ENCODE results near the gene TNFSF18. TPM values are rescaled to one million over a fixed set of nuclear protein-coding genes. Genes with fewer than 3 reads are reported as not detected.

Gene TNFSF18
- total and polyA plus RNA-seq, 2 of the 4 experiments (the other 2 are of a cell fraction), result 0.12 to 0.18 TPM

GRCh38 chr1:173057984-173058383, 7.2 kb upstream of the TNFSF18 start:
- dilution Hi-C loops (cut with HindIII; ENCODE audit: low sequenced_read_pairs, unreplicated experiment), result no loop called here
- Histone ChIP-seq H4K20me1 (ENCODE audit: insufficient read depth, low read length) (no peaks in the 10 kb centered on the region), H4K5ac (ENCODE audit: low read depth, low read length) (no peak overlapping the region), H3K4ac (ENCODE audit: low read depth, low read length) (no peak overlapping the region), H3K9me3 (ENCODE audit: control insufficient read depth, insufficient read depth, low read length) (no peaks in the 10 kb centered on the region), H4K8ac (ENCODE audit: low read depth in 2 of 2, low read length in 2 of 2) (no peak overlapping the region), H3K27me3 (ENCODE audit: control insufficient read depth, insufficient read depth, low read length) (no peaks in the 10 kb centered on the region), H3K56ac (ENCODE audit: extremely low read depth, insufficient read depth, low read length) (no peak overlapping the region), H3K27ac (ENCODE audit: insufficient read depth, low read length) (no peak overlapping the region), H3K14ac (replicated peaks; ENCODE audit: low read depth, low read length) (no peak overlapping the region), H3K79me1 (ENCODE audit: low read depth in 1 of 2, low read length in 2 of 2) (no peaks in the 10 kb centered on the region), H3K4me1 (ENCODE audit: control insufficient read depth, insufficient read depth, low read length) (peaks cover 3% of the 10 kb centered on the region; the same call in 1 of the 2 replicates), H4K91ac (ENCODE audit: insufficient read depth, low read depth, low read length) (peak overlapping the region; percentile 44; the same call in 1 of the 2 replicates), H3K4me2 (ENCODE audit: low read depth, low read length) (no peak overlapping the region), H2BK15ac (ENCODE audit: low read depth, low read length) (no peak overlapping the region; the same call in 2 of the 3 replicates), H3K4me3 (ENCODE audit: insufficient read depth, low read depth, low read length) (no peak overlapping the region), H2AK9ac (replicated peaks; ENCODE audit: low read depth, low read length, poor library complexity) (no peak overlapping the region), H2BK20ac (ENCODE audit: low read depth, low read length) (peak overlapping the region; percentile 50), H3K9me1 (ENCODE audit: insufficient read depth, low read length) (no peaks in the 10 kb centered on the region), H3K23ac (ENCODE audit: low read depth, low read length) (no peak overlapping the region), H2BK5ac (ENCODE audit: low read depth, low read length, poor library complexity, severe bottlenecking) (no peak overlapping the region), H2BK120ac (ENCODE audit: low read depth, low read length) (0 out of 2 replicates have a peak overlapping the region, but pooled peaks have one; percentile 9), H2AFZ (replicated peaks; ENCODE audit: low read length, poor library complexity) (no peak overlapping the region), H3K36me3 (ENCODE audit: control insufficient read depth, insufficient read depth, low read length) (no peaks in the 10 kb centered on the region), H2AK5ac (ENCODE audit: low read depth, low read length) (no peak overlapping the region), H3K18ac (ENCODE audit: low read depth, low read length) (no peak overlapping the region), H3K9ac (ENCODE audit: low read depth, low read length) (no peak overlapping the region)
- intact Hi-C loops (cut with micrococcal nuclease), result no loop called here
- TF ChIP-seq FOS (IDR thresholded peaks at IDR 0.05; ENCODE audit: low read depth, low read length), result no peak
- TF ChIP-seq CHD1 (IDR thresholded peaks at IDR 0.05; ENCODE audit: low read depth, low read length), result no peak
- no peak for TF ChIP-seq RAD21 (IDR thresholded peaks at IDR 0.05; ENCODE audit: low read length)
- TF ChIP-seq ELK1 (IDR thresholded peaks at IDR 0.05; ENCODE audit: borderline replicate concordance, low read depth, low read length), result no peak
- no peak for TF ChIP-seq BHLHE40 (IDR thresholded peaks at IDR 0.05; ENCODE audit: low read depth, low read length)
- no peak for TF ChIP-seq MAFK (IDR thresholded peaks at IDR 0.05; ENCODE audit: low read depth, low read length)
- no peak for TF ChIP-seq RCOR1 (IDR thresholded peaks at IDR 0.05; ENCODE audit: insufficient replicate concordance, low read length)
- no peak for TF ChIP-seq SMC3 (IDR thresholded peaks at IDR 0.05; ENCODE audit: low read depth, low read length)
- no peak for TF ChIP-seq MAZ (IDR thresholded peaks at IDR 0.05; ENCODE audit: borderline replicate concordance, low read depth, low read length)
- no peak for TF ChIP-seq MXI1 (IDR thresholded peaks at IDR 0.05; ENCODE audit: borderline replicate concordance, low read depth, low read length)
- no peak for TF ChIP-seq USF2 (IDR thresholded peaks at IDR 0.05; ENCODE audit: low read depth, low read length)
- TF ChIP-seq CEBPB (IDR thresholded peaks at IDR 0.05; ENCODE audit: low read depth, low read length), result no peak
- TF ChIP-seq RFX5 (IDR thresholded peaks at IDR 0.05; ENCODE audit: low read depth, low read length), result no peak
- no peak for TF ChIP-seq POLR2A (IDR thresholded peaks at IDR 0.05; ENCODE audit: low read depth, low read length)
- TF ChIP-seq NFE2L2 (IDR thresholded peaks at IDR 0.05; ENCODE audit: low read depth, low read length), result no peak
- no peak for TF ChIP-seq CTCF (conservative IDR thresholded peaks at IDR 0.05; ENCODE audit: low read depth, low read length)
- POLR2A ChIA-PET (ENCODE audit: unreplicated experiment), result no interaction called here
- DNase-seq (no peak), ATAC-seq (ENCODE audit: low read depth) (no peak)
- in situ Hi-C loops (cut with MboI; ENCODE audit: low sequenced_read_pairs), result no loop called here
- CTCF ChIA-PET, result interaction anchor here (0.6 kb wide), 1 partner anchor 67 kb away, joined by 3 read pairs; no protein-coding TSS in a partner anchor
- no TSS peak for BruUV-seq (replicated peaks)
